T-helper 2 cell treated with Interferon-gamma antibody and Interleukin-4, amounts not matched to agents 5 μg/mL and 100 μg/mL, for 36 hours (primary cell): ENCODE measurements around the gene AADACL4.
"Not testable (repeated sequence)": the region's sequence is repeated elsewhere in the genome, so short reads cannot be mapped to it uniquely, and the experiment has no call there.

Source experiments
- DNase-seq: peaks from one replicate; pipeline ENCODE4 v3.0.0; 2021; ENCODE audit warnings: low spot score
- H3K27ac Mint-ChIP-seq: one replicate; pipeline ENCODE4 v1.8.0; 2021; ENCODE audit warnings: mild to moderate bottlenecking, mixed read lengths
- H3K27me3 Mint-ChIP-seq: one replicate; pipeline ENCODE4 v1.8.0; 2021; ENCODE audit warnings: low read depth, mixed read lengths
- H3K36me3 Mint-ChIP-seq: one replicate; pipeline ENCODE4 v1.8.0; 2021; ENCODE audit warnings: low read depth, mixed read lengths
- H3K4me1 Mint-ChIP-seq: one replicate; pipeline ENCODE4 v1.8.0; 2021; ENCODE audit warnings: low read depth, mixed read lengths
- H3K4me3 Mint-ChIP-seq: one replicate; pipeline ENCODE4 v1.8.0; 2022; ENCODE audit warnings: mild to moderate bottlenecking, moderate library complexity, mixed read lengths
- H3K9me3 Mint-ChIP-seq: one replicate; pipeline ENCODE4 v1.8.0; 2021; ENCODE audit warnings: mixed read lengths

The AADACL4 gene

DNA sequence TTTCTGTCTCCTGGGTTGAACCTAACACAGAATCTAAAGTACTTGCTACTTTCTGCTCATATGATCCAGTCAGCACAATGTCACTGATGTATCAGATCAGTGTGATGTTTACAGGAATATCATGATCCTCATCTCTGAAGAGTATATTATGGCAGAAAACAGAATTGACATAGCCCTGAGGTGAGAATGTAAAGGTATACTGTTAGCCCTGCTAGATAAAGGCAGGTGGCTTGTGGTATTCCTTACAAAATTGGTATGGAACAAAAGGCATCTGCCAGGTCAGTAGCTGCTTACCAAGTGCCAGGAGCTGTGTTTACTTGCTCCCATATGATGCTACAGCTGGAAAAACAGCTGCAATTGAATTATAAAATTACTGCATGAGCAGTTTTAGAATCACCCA lies 30.5 kb downstream of the AADACL4 start:
- no peak for DNase-seq
- H3K27me3 Mint-ChIP-seq = peaks cover 22% of the 10 kb centered on the region
- H3K4me3 Mint-ChIP-seq = no peak overlapping the region
- no peak overlapping the region for H3K27ac Mint-ChIP-seq
- no peaks in the 10 kb centered on the region for H3K4me1 Mint-ChIP-seq
- H3K36me3 Mint-ChIP-seq = no peaks in the 10 kb centered on the region
- no peaks in the 10 kb centered on the region for H3K9me3 Mint-ChIP-seq

- not testable (repeated sequence) for H3K4me3 Mint-ChIP-seq, H3K27ac Mint-ChIP-seq, H3K36me3 Mint-ChIP-seq, H3K9me3 Mint-ChIP-seq, DNase-seq, H3K4me1 Mint-ChIP-seq
- H3K27me3 Mint-ChIP-seq = peaks cover 17% of the 10 kb centered on the region
Observed at GRCh38 chr1:12676122-12676521, 32.2 kb downstream of the AADACL4 start.

DNA sequence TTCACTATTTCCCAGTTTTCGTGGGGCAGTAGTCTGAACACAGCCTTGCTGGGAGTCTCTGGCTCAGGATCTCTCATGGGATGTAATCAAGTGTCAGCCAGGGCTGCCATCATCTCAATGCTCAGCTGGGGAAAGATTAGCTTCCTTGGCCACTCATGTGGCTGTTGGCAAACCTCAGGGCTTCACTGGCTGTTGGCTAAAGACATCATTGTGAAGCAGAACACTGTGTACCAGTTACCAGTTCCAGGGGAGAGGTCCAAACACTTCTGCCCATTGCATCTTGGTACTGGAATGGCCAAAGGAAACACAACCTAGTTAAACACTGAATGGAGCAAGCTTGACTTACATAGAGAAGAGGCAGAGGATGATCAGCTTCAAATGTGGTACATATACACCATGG lies 33.7 kb downstream of the AADACL4 start:
- no peak for DNase-seq
- peaks cover 6% of the 10 kb centered on the region for H3K27me3 Mint-ChIP-seq
- no peak overlapping the region for H3K27ac Mint-ChIP-seq
- no peak overlapping the region for H3K4me3 Mint-ChIP-seq
- H3K36me3 Mint-ChIP-seq = no peaks in the 10 kb centered on the region
- peaks cover 6% of the 10 kb centered on the region for H3K9me3 Mint-ChIP-seq
- no peaks in the 10 kb centered on the region for H3K4me1 Mint-ChIP-seq

DNA sequence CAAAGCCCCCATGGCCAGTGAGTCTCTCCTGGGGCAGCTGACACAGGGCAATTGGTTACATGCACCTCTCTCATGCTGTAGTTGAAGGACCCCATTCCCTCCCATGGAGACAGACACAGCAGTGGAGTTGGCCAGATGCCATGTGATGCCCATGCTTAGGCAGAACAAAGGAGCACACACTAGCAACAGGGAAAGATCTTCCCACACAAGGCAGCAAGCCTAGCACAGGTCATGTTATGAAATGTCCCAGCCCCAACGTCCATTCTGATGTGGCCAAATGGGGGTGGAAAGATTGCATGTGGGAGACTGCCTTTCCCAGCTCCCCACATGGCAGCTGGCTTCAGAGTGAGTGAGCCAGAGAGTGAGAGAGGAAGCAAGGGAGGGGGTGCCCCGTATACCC lies 34.5 kb downstream of the AADACL4 start:
- Mint-ChIP-seq H3K36me3 (no peaks in the 10 kb centered on the region), H3K4me3 (no peak overlapping the region), H3K27me3 (peaks cover 6% of the 10 kb centered on the region), H3K27ac (no peak overlapping the region), H3K9me3 (peaks cover 6% of the 10 kb centered on the region), H3K4me1 (no peaks in the 10 kb centered on the region)
- no peak for DNase-seq

- H3K27me3 Mint-ChIP-seq = peaks cover 6% of the 10 kb centered on the region
Observed at GRCh38 chr1:12678820-12679219, 34.9 kb downstream of the AADACL4 start.

GRCh38 chr1:12690156-12690555 lies 46.3 kb downstream of the AADACL4 start:
- Mint-ChIP-seq H3K36me3 (no peaks in the 10 kb centered on the region), H3K27ac (no peak overlapping the region), H3K27me3 (peaks cover 10% of the 10 kb centered on the region), H3K4me1 (no peaks in the 10 kb centered on the region), H3K4me3 (no peak overlapping the region), H3K9me3 (no peaks in the 10 kb centered on the region)
- no peak for DNase-seq

More at GRCh38 chr1:12678820-12679219, 34.9 kb downstream of the AADACL4 start:
- H3K36me3 Mint-ChIP-seq = no peaks in the 10 kb centered on the region
- no peak overlapping the region for H3K27ac Mint-ChIP-seq
- DNase-seq = no peak
- H3K4me1 Mint-ChIP-seq = no peaks in the 10 kb centered on the region
- H3K4me3 Mint-ChIP-seq = no peak overlapping the region
- H3K9me3 Mint-ChIP-seq = peaks cover 6% of the 10 kb centered on the region

DNA sequence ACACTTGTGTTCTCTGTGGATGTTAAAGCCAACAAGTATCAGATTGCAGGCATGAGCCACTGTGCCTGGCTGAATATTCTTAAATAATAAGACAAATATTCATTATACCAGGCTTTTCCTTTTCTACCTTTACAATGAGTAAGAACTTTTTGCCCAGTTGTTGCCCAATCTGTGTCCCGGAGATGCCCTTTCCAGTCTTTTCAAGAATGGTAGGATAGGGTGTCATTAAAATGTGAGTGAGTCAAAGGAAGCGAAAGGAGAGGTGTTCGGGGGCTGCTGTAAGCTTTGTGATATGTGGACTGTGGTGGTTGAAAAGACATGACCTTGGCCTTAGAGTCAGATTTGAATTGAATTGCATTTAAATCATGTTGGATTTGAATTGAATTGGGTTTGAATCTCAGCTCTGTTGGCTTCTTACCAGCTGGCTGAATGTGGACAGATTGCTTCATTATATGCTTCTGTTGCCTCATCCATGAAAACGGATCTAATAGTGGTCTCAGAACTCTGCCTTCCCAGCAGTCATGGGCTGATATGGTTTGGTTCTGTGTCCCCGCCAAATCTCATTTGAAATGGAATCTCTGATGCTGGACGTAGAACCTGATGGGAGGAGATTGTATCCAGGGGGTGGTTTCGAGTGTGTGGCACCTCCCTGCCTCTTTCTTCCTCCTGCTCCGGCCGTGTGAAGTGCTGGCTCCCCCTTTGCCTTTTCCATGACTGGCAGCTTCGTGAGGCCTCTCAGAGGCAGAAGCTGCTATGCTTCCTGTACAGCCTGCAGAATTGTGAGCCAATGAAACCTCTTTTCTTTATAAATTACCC lies 49.3 kb downstream of the AADACL4 start:
- H3K27me3 Mint-ChIP-seq = peaks cover 13% of the 10 kb centered on the region
- H3K27ac Mint-ChIP-seq = no peak overlapping the region
- no peaks in the 10 kb centered on the region for H3K36me3 Mint-ChIP-seq
- H3K9me3 Mint-ChIP-seq = no peaks in the 10 kb centered on the region
- H3K4me3 Mint-ChIP-seq = no peak overlapping the region
- H3K4me1 Mint-ChIP-seq = no peaks in the 10 kb centered on the region
- no peak for DNase-seq

GRCh38 chr1:12696658-12697057 lies 52.8 kb downstream of the AADACL4 start:
- H3K36me3 Mint-ChIP-seq = no peaks in the 10 kb centered on the region
- no peak overlapping the region for H3K27ac Mint-ChIP-seq
- H3K4me3 Mint-ChIP-seq = no peak overlapping the region
- H3K27me3 Mint-ChIP-seq = peaks cover 18% of the 10 kb centered on the region
- H3K4me1 Mint-ChIP-seq = no peaks in the 10 kb centered on the region
- DNase-seq = no peak
- H3K9me3 Mint-ChIP-seq = no peaks in the 10 kb centered on the region

GRCh38 chr1:12697397-12697796 lies 53.5 kb downstream of the AADACL4 start:
- Mint-ChIP-seq H3K36me3 (no peaks in the 10 kb centered on the region), H3K27ac (no peak overlapping the region), H3K4me3 (no peak overlapping the region), H3K27me3 (peaks cover 14% of the 10 kb centered on the region), H3K4me1 (no peaks in the 10 kb centered on the region), H3K9me3 (no peaks in the 10 kb centered on the region)
- DNase-seq = no peak

DNA sequence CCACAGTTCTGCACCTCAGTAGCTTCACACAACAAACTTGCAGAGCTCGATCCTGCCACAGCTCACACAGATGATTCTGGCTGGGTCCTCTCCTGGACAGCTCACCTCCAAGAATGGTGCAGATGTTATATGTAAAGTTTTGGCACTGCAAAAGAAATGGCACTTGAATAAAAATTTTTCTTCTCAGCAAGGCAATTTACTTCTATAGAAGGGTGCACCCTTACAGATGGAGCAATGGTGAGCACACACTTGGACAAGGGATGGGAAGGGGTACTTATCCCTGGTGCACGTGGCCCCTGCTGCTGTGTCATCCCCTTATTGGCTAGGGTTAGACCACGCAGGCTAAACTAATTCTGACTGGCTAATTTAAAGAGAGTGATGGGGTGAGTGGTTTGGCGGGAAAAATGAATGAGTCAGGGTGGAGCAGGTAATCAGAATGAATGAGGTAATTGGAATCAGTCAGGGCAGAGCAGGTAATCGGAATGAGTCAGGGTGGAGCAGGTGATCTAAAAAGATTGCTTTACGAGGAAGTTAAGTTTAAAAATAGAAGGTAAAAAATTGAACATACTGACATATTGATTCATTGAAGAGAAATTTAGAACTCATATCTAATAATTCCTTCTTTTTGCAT lies 60.1 kb downstream of the AADACL4 start:
- Mint-ChIP-seq H3K27me3 (peaks cover 7% of the 10 kb centered on the region), H3K27ac (no peak overlapping the region), H3K4me3 (no peak overlapping the region), H3K4me1 (no peaks in the 10 kb centered on the region), H3K9me3 (peaks cover 7% of the 10 kb centered on the region), H3K36me3 (no peaks in the 10 kb centered on the region)
- no peak for DNase-seq

- Mint-ChIP-seq H3K36me3 (no peaks in the 10 kb centered on the region), H3K4me1 (no peaks in the 10 kb centered on the region), H3K27ac (no peak overlapping the region), H3K4me3 (no peak overlapping the region), H3K27me3 (peaks cover 6% of the 10 kb centered on the region), H3K9me3 (peaks cover 7% of the 10 kb centered on the region)
- no peak for DNase-seq
Observed at GRCh38 chr1:12706061-12706460, 62.2 kb downstream of the AADACL4 start.

- H3K36me3 Mint-ChIP-seq = no peaks in the 10 kb centered on the region
- peaks cover 4% of the 10 kb centered on the region for H3K9me3 Mint-ChIP-seq
- no peak overlapping the region for H3K4me3 Mint-ChIP-seq
- no peaks in the 10 kb centered on the region for H3K4me1 Mint-ChIP-seq
- H3K27me3 Mint-ChIP-seq = peaks cover 6% of the 10 kb centered on the region
- no peak overlapping the region for H3K27ac Mint-ChIP-seq
- DNase-seq = no peak
Observed at GRCh38 chr1:12708396-12709090, 64.7 kb downstream of the AADACL4 start.

GRCh38 chr1:12709091-12709491 lies 65.2 kb downstream of the AADACL4 start:
- H3K36me3 Mint-ChIP-seq = no peaks in the 10 kb centered on the region
- peaks cover 1% of the 10 kb centered on the region for H3K9me3 Mint-ChIP-seq
- H3K27me3 Mint-ChIP-seq = peaks cover 6% of the 10 kb centered on the region
- no peak overlapping the region for H3K27ac Mint-ChIP-seq
- no peaks in the 10 kb centered on the region for H3K4me1 Mint-ChIP-seq
- no peak for DNase-seq
- H3K4me3 Mint-ChIP-seq = no peak overlapping the region

DNA sequence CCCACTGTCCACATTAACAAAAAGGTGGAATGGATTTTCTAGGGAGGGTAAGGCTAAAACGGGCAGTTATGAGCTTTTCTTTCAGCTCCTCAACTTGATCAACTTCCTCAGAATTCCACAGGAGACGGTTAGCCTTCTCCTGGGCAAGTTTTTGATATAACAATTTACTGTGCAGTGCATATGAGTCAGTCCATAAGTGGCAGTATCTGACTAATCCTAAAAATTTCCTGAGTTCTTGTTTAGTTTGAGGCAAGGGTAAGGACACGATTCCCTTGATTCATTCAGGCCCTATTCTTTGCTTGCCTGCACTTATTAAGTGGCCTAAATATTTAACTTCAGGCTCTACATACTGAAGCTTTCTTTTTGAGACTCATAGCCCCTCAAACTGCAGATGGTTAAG lies 65.8 kb downstream of the AADACL4 start:
- DNase-seq = no peak
- H3K9me3 Mint-ChIP-seq = no peaks in the 10 kb centered on the region

More for the DNA sequence above, 65.8 kb downstream of the AADACL4 start:
- no peak overlapping the region for H3K4me3 Mint-ChIP-seq
- no peak overlapping the region for H3K27ac Mint-ChIP-seq
- no peaks in the 10 kb centered on the region for H3K4me1 Mint-ChIP-seq
- peaks cover 6% of the 10 kb centered on the region for H3K27me3 Mint-ChIP-seq
- no peaks in the 10 kb centered on the region for H3K36me3 Mint-ChIP-seq
